ENCODE measurements around the gene SLC29A4.
"Not testable (repeated sequence)": the region's sequence is repeated elsewhere in the genome, so short reads cannot be mapped to it uniquely, and the experiment has no call there.

The SLC29A4 gene

GRCh38 chr7:5274441-5274840 lies 8.3 kb upstream of the SLC29A4 start:
- DNase-seq (ENCODE audit: low read depth in 2 of 2), result no peak

- DNase-seq (ENCODE audit: low read depth in 2 of 2), result not testable (repeated sequence)
Observed at GRCh38 chr7:5274985-5275431, 7.7 kb upstream of the SLC29A4 start.

- not testable (repeated sequence) for DNase-seq (ENCODE audit: low read depth in 2 of 2)
Observed at GRCh38 chr7:5275510-5275909, 7.2 kb upstream of the SLC29A4 start.

GRCh38 chr7:5276123-5276522 lies 6.6 kb upstream of the SLC29A4 start:
- DNase-seq (ENCODE audit: low read depth in 2 of 2), result not testable (repeated sequence)

GRCh38 chr7:5276611-5277010 lies 6.1 kb upstream of the SLC29A4 start:
- no peak for DNase-seq (ENCODE audit: low read depth in 2 of 2)

GRCh38 chr7:5278766-5279165 lies 4.0 kb upstream of the SLC29A4 start:
- no peak for DNase-seq (ENCODE audit: low read depth in 2 of 2)

GRCh38 chr7:5279734-5280133 lies 3.0 kb upstream of the SLC29A4 start:
- no peak for DNase-seq (ENCODE audit: low read depth in 2 of 2)

- not testable (repeated sequence) for DNase-seq (ENCODE audit: low read depth in 2 of 2)
Observed at GRCh38 chr7:5281598-5282500, 894 bp upstream of the SLC29A4 start.

GRCh38 chr7:5283421-5284303 lies 919 bp downstream of the SLC29A4 start:
- DNase-seq (ENCODE audit: low read depth in 2 of 2), result no peak

- DNase-seq (ENCODE audit: low read depth in 2 of 2), result no peak
Observed at GRCh38 chr7:5284304-5285281, 1.9 kb downstream of the SLC29A4 start.

GRCh38 chr7:5286933-5287332 lies 4.2 kb downstream of the SLC29A4 start:
- no peak for DNase-seq (ENCODE audit: low read depth in 2 of 2)

GRCh38 chr7:5287373-5287772 lies 4.6 kb downstream of the SLC29A4 start:
- DNase-seq (ENCODE audit: low read depth in 2 of 2), result not testable (repeated sequence)

- no peak for DNase-seq (ENCODE audit: low read depth in 2 of 2)
Observed at GRCh38 chr7:5287802-5288201, 5.1 kb downstream of the SLC29A4 start.

GRCh38 chr7:5288560-5288959 lies 5.8 kb downstream of the SLC29A4 start:
- not testable (repeated sequence) for DNase-seq (ENCODE audit: low read depth in 2 of 2)

GRCh38 chr7:5289355-5289754 lies 6.6 kb downstream of the SLC29A4 start:
- DNase-seq (ENCODE audit: low read depth in 2 of 2), result no peak

- no peak for DNase-seq (ENCODE audit: low read depth in 2 of 2)
Observed at GRCh38 chr7:5291301-5291700, 8.6 kb downstream of the SLC29A4 start.

GRCh38 chr7:5291711-5292335 lies 9.1 kb downstream of the SLC29A4 start:
- not testable (repeated sequence) for DNase-seq (ENCODE audit: low read depth in 2 of 2)

- no peak for DNase-seq (ENCODE audit: low read depth in 2 of 2)
Observed at GRCh38 chr7:5294169-5294987, 11.6 kb downstream of the SLC29A4 start.

GRCh38 chr7:5295039-5296014 lies 12.6 kb downstream of the SLC29A4 start:
- no peak for DNase-seq (ENCODE audit: low read depth in 2 of 2)

Data from activated CD4-positive, alpha-beta T cell treated with anti-CD3 and anti-CD28 coated beads for 24 hours (primary cell).